ENCODE measurements around the gene SVOP.
A peak's percentile ranks its signal among the peaks of the same experiment; 100 is the strongest.

Gene SVOP

DNA sequence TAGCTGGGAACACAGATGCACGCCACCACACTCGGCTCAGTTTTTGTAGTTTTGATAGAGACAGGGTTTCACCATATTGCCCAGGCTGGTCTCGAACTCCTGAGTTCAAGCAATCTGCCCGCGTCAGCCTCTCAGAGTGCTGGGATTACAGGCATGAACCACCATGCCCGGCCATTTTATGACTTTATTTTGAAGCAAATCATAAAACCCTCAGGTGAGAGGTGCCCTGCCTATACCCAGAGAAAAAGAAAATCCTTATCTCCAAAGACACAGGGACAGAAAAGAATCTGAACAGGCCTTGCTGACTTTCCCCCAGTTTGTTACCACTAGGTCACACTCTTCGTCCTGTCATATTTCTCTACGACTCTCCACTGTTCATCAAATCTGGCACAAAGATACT is 92.2 kb downstream of the SVOP start:
- DNase-seq, result no peak

DNA sequence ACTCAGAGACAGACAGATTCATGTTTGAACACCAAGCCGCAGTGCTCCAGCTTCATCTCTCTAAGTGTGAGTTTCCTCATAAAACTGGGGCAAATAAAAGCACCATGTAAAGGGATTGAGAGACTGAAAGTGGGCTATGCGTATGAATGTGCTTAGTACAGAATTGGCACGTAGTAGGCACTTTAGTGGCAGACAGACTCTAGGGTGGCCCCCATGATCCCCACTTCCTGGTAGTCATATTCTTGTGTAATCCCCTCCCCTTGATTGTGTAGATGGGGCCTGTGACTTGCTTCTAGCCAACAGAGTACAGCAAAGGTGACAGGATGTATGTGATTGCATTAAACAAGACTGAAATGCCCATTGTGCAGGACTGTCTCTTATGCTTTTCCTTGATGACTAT is 98.0 kb downstream of the SVOP start:
- no peak for DNase-seq

DNA sequence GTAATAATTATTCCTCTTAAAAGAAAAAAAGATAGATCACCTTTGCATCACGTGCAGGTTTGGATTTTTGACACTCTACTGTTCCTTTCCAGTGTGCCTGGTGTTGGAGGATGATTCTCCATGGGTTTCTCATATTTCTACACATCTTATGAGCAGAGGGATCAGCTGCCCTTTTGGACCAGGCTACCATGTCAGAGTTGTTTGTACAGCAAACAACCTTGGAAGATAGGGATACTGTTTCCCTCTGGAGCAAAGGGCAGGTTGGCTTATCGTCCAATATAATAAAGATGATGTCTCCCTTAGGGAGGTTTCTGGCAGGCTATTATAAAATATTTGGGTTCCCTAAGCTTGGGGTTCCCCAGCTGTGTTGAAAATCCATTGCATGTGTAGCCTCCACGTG is 98.9 kb downstream of the SVOP start:
- no peak for DNase-seq

DNA sequence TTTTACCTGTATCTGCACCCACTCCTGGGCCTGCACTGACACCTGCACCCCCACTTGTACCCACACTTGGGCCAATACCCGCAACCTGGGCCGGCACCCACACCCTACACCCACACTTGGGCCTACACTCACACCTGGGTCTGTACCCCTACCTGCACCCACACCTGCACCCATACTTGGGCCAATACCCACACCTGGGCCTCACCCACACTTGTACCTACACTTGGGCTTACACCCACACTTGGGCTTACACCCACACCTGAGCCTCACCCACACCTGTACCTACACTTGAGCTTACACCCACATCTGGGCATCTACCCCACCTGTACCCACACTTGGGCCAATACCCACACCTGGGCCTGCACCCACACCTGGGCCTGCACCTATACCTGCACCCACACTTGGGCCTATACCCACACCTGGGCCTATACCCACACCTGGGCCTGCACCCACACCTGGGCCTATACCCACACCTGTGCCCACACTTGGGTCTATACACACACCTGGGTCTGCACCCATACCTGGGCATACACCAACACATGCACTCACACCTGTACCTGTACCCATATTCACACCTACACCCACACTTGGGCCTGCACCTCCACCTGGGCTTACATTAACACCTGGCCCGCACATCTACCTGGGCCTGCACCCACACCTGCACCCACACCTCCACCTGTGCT is 101.8 kb downstream of the SVOP start:
- DNase-seq, result no peak

DNA sequence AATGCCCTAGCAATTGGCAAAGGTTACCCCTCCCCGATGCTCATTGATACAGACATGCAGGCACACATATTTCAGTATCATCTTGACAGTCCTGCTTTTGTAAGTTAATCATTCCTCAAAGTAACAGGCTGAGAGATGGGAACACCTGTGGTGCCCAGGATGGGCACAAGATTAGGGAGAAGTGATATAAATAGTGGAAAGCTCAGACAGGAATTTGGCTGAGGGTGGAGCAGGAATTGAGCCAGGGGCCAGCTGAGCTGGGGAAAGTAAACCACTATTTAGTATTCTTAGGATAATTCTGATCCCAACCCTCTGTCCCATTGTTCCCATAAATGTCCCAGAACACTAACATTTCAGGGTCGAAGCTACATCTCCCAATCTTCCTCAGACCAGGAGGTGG is 102.7 kb downstream of the SVOP start:
- no peak for DNase-seq

DNA sequence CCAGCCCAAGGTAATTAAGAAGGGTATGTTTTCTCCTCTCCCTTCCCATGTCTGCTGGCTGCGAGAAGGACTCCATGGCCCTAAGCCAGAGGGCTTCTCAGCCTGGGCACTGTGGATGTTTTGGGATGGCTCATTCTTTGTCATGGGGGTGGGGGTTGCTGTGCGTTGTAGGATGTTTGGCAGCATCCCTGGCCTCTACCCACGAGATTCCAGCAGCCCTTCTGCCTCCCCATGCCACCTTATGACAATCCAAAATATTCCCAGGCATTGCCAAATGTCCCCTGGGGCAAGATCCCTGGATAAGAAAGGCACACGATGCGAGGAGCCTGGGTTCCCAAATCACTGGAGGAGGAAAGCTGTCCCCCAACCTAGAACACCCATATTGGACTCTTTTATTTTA is 104.5 kb downstream of the SVOP start:
- DNase-seq, result no peak

DNA sequence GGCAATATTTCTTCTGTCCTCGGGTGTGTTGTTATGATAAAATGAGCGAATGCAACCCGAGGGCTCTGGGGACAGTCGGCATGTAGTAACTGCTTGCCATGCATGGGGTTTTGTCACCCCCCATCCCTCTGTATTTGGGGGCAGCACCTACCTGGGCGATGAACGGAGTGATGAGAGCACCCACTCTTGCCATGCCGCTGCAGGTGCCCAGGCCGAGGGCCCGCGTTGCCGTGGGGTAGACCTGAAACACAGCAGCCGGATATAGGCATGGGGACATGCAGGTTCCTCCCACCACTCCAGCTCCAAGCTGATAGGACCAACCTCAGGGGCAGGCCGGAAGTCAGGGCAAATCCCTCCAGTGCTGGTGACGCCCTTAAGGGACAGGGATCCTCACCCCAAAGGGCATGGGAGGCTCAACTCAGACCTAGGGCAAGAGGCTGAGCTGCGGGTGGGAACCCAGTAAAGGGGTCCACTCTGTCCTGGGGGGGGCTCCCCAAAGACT is 105.2 kb downstream of the SVOP start:
- DNase-seq, result no peak

DNA sequence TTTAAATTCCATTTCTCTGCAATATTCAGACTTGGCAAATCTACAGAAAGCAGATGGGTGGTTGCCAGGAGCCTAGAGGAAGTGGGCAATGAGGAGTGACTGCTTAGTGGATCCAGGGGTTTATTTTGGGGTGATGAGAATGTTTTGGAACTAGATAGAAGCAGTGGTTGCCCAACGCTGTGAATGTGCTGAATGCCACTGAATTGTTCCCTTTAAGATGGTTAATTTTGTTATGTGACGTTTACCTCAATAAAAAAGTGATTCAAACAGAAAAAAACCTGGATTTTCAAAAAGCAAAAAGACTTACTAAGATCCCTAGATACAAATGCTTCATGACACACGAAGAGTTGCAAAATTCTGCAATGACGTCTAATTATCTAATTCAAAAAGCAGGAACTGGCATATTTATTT is 106.7 kb downstream of the SVOP start:
- DNase-seq, result no peak

DNA sequence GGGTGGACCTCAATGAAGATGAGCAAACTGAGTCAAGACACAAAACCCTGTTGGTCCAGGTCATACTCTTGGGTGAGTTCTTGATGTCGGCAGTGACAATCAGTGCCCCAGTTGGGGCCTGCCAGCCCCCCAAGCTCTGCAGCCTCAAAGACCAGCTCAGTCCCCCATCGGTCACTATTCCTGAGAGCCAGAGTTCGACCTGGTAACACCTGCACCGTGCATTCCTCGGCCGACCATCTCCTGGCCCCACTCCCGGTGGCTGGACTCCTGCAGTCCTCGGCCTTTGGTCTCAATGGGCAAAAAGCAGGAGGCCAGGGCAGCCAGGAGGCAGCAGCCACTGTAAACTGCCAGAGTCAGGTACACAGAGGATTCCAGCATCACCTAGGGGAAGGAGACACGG is 108.5 kb downstream of the SVOP start:
- no peak for DNase-seq

DNA sequence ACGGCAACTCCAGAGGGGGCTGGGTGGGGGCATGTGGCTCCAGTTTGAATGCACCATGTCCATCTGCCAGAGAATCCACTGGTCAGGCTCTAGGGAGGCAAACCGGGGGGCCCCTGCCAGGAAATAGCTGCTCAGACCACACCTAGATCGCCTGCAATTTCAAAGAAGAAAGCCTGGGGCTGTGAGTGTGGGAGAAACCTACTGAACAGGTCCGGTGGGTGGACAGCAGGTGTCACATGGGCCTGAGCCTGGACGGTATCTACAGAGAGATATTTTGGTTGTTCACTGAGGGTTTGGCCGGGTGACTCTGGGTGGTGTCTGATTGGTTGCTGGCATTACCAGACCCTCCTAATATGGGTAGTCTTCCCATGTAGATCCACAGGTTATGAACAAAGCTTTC is 109.0 kb downstream of the SVOP start:
- DNase-seq, result no peak

DNA sequence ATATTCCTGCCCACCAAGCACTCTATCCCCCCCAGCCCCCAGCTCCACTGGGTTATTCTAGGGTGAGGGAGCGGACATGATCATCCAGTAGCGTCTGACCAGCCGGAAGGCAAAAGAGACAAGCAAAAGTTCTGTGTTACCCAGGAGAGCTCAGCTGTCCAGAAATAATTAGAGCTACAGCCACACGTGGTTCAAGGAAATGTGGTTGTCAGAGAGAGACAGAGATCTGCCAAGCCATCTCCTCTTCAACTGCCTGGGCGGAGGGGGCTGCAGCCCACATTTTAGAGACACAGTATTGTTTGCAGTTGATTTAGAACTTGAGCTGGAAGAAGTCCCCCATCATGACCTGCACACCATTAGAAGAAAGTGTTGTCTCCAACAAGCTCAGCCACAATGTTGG is 110.5 kb downstream of the SVOP start:
- no peak for DNase-seq

DNA sequence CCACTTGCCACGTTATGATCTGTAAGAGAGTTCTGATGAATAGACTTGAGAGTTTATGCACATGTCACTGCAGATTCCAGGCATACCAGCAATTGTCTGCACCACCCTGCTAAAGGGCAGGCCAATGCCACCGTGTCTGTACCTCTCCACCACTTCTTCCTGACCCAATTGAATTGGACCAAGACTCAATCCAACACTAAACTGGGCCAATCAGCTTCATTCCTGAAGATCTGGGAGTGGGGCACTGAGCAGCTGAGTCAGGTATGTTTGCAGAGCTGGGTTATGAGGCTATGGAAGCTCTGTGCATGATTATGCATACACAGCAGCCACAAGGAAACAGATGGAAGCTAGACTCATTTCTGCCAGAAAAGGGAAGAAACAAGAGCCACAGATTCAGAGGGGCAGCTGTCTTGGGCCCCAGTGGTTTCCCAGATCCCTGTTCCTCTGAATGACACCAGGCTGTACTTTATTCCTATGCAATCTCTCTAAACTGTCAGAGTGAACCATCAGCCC is 113.0 kb downstream of the SVOP start:
- no peak for DNase-seq

DNA sequence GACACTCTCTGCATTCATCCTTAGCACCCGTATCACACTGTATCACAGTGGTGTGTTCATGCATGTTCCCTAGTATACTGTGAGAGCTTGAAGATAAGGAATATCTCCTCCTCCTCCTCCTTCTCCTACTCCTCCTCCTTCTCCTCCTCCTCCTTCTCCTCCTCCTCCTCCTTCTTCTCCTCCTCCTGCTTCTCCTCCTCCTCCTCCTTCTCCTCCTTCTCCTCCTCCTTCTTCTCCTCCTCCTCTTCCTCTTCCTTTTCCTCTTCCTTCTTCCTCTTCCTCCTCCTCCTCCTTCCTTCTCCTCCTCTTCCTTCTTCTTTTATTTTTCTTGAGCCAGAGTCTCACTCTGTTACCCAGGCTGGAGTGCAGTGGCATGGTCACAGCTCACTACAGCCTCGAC is 113.9 kb downstream of the SVOP start:
- DNase-seq, result no peak

DNA sequence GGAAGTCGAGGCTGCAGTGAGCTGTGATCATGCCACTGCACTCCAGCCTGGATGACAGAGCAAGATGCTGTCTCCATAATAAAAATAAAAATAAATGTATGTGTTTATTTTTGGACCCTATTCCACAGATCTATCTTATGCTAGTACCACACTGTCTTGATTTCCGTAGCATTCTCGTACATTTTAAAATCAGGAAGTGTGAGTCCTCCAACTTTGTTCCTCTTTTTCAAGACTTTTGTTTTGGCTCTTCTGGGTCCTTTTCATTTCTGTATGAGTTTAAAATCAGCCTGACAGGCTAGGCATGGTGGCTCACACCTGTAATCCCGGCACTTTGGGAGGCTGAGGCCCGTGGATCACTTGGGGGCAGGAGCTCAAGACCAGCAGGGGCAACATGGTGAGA is 115.1 kb downstream of the SVOP start:
- DNase-seq, result no peak

DNA sequence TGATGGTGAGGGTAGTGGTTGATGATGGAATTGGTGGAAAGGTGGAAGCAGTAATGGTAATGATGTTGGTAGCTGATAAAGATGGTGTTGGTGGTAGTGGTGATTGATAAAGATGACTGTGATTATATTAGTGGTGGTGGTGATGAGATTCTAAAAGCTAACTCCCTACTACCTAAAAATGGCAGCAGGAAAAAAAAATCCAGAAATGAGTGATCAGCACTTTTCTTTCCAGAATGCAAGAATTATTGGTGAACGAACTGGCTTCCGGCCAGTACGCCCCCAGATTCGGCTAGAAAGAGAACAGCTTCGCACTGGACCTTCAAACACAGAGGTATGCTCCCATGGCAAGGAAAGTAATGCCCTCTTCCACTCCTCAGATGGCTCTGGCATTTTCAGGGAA is 121.7 kb downstream of the SVOP start:
- no peak for DNase-seq

DNA sequence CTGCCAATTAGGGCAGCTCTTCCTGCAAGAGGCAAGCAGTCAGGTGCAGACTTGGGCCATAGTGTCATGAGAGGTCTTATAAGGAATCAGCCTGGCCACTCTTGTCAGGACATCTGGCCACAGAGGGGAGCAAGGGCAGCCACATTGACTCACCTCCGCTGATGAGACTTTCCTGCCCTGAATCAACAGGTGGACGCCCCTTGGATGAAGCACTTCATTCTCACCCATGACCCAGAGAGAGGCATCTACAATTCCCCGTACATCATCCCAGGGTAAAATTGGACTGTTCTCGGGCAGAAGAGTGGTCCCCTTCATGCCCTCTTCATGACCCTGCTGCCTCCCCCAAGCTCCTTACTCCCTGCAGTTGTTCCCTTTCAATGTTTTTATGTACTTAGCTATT is 124.1 kb downstream of the SVOP start:
- DNase-seq, result no peak

DNA sequence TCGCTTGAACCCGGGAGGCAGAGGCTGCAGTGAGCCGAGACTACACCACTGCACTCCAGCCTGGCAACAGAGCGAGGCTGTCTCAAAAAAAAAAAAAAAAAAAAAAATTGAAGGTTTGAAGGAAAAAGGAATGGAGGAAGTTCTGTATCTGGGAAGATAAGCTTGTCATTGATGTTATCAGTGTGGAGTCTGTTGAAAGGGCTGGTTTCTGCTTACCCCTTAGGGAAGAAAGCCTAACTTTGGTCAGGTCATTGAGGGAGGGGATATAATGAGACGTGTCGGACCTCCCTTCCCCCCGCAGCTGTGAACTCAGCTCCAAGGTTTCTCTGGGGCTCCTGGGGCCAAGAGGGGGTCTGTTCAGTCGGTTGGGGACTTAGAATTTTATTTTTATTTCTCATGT is 124.5 kb downstream of the SVOP start:
- no peak for DNase-seq

DNA sequence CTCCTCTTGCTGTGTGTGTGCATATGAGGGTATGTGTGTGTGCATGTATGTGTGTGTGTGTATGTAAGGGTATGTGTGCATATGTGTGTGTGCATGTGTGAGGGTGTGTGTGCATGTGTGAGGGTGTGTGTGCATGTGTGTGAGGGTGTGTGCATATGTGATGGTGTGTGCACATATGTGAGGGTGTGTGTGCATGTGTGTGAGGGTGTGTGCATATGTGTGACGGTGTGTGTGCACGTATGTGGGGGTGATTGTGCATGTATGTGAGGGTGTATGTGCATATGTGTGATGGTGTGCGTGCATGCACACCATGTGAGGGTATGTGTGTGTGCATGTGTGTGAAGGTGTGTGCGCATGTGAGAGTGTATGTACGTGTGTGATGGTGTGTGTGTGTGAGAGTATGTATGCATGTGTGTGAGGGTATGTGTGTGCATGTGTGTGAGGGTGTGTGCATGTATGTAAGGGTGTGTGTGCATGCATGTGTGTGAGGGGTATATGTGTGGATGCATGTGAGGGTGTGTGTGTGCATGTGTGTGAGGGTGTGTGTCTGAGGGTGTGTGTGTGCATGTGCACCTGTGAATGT is 125.6 kb downstream of the SVOP start:
- no peak for DNase-seq

DNA sequence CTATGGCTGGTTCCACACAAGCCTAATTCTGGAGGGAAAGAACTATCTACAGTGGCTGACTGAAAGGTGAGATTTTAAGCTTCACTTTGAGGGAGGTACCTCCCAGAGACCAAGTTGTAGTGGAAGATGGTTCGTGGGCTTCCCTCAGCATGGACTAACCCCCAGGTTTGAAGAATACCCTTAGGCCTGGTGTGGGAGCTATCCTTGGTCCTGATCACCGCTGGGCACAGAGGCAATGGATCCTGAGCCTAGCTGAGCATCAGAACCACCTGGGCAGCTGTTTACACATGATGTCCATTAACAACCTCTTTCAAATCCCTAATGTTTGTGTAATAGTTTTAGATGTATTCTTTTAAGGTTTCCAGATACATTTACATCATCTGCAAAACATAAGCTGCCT is 130.7 kb downstream of the SVOP start:
- no peak for DNase-seq

DNA sequence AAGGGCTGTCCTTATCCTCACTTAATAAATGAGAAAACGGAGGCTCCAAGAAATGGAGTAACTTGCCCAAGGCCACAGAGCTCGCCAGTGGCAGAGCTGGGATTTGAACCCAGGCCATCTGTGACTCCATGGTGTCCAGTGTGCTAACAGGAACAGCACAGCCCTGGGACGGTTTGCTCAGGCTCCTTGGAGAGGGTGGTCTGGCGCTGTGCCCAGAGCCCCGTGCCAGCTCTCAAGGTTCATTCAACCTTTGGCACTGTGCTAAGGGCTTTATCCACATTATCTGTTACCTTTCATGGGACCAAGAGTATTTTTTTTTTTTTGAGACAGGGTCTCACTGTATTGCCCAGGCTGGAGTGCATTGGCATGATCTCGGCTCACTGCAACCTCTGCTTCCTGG is 132.8 kb downstream of the SVOP start:
- no peak for DNase-seq

DNA sequence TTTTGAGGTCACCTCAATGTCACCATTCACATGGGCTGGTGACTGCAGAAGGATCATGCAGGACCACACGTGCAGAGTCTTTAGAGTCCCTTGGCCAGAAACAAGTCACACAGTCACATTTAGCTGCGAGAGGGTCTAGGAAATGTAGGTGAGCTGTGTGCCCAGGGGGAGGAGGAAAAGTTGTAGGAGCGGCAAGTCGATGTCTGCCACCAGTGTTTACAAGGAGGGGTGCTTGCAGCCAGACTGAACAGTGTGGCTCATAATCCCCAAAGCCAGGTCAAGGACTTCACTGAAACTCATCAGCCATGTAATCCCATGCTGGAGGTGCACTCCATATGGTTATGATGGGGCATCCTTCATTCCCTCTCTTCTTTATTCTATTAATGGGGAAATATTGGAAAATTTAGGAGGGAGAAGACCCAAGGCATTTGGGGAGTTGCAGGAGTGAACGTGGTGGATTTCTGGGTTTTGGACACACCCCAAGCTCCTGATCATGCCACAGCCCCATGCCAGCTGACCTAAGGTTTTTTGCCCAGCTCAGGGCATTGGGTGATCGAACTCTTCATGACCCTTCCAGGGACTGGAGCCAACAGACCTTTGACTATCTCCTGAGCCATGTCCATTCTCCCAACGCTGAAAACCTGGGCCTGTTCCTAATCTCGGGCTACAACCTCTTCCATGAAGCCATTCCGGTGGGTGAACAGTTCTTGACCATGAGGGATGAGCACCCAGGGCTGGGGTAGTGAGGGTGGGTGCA is 133.8 kb downstream of the SVOP start:
- no peak for DNase-seq

DNA sequence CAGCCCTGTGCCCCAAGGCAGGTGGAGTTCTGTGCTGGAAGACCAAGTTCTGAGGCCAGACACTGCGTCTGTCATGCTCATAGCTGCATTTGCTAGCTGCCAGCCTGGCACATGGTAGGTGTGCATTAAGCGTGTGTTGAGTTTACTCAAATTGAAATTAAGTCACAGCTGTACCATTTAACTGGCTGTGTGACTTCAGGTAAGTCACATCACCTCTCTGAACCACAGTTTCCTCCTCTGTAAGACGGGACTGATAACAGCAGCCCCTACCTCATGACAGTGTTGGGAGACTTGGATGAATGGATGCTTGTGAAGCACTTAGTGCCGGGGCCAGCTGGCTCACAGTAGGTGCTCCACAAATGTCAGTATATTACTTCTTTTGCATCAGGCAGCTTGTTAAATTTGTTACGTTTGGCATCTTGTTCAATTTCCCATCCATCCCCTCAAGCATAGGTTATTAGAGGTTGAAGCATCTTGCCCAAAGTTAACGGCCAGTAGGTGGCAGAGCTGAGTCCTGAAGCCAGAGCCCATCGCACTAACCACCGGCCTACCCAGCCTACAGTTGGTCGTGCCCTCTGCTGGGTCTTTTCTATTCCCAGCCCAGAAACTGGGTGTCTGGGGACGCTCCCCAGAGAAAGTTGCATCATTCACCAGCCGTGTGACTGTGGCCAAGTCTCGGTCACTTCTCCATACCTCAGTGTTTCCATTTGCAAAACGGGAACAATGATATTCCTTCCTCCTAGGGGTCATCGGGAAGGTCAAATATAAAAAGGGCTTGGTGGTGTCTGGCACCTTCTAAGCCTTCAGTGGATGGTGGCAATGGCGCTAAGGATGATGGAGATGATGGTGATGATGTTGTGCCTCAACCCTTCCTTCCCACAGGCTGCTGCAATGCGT is 136.5 kb downstream of the SVOP start:
- DNase-seq, result peak; percentile 38

DNA sequence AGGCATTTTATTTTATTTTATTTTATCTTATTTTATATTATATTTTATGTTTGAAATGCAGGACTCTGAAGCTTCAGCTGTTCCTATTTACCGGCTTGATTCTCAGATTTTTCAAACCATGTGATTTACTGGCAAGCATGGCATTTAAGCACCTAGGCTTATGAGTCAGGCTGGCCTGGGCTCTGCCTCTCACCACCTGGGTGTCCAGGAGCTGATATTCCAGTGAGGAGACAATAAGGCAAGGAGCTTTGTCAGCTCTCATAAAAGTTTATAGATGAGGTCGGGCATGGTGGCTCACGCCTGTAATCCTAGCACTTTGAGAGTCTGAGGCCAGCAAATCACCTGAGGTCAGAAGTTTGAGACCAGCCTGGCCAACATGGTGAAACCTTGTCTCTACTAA is 138.9 kb downstream of the SVOP start:
- no peak for DNase-seq
